ENCODE results near the gene PRCD.

DNA sequence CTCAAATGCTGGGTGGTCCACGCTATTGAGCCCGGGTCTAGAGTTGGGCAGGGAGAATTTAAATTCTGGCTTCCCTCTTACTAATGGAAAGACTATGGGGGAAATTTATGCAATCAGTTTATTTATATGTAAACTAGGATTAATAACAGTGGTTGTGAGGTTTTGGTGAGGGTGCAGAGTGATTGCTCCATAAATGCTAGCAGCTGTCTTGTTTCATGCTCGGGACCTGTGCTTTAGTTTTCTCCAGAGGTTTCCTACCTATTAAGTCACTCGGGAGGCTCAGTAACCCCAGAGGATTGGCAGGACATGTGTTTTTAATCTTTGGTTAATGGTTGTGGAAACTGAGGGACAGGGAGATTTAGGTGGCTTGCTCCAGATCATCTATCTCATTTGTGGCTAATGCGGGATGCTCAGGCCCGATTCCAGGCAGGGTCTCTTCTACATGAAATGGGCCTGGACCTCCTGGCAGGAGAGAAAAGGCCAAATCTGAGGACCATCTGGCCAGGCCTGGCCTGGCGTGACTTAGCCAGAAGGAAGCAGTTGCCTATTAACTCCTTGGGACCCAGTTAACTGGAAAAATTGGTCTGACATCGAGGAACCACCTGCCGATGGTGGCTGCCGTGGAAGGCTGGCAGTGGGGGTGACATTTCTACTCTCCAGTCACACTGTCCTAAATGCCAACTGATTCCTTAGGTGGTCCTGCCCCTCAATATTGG, 2.1 kb downstream of the PRCD start:
- TF ChIP-seq CTCF (IDR thresholded peaks at IDR 0.05; ENCODE audit: poor library complexity, severe bottlenecking) (no peak), POLR2AphosphoS5 (IDR thresholded peaks at IDR 0.05) (no peak)
- TF ChIP-seq, protein P1, sequence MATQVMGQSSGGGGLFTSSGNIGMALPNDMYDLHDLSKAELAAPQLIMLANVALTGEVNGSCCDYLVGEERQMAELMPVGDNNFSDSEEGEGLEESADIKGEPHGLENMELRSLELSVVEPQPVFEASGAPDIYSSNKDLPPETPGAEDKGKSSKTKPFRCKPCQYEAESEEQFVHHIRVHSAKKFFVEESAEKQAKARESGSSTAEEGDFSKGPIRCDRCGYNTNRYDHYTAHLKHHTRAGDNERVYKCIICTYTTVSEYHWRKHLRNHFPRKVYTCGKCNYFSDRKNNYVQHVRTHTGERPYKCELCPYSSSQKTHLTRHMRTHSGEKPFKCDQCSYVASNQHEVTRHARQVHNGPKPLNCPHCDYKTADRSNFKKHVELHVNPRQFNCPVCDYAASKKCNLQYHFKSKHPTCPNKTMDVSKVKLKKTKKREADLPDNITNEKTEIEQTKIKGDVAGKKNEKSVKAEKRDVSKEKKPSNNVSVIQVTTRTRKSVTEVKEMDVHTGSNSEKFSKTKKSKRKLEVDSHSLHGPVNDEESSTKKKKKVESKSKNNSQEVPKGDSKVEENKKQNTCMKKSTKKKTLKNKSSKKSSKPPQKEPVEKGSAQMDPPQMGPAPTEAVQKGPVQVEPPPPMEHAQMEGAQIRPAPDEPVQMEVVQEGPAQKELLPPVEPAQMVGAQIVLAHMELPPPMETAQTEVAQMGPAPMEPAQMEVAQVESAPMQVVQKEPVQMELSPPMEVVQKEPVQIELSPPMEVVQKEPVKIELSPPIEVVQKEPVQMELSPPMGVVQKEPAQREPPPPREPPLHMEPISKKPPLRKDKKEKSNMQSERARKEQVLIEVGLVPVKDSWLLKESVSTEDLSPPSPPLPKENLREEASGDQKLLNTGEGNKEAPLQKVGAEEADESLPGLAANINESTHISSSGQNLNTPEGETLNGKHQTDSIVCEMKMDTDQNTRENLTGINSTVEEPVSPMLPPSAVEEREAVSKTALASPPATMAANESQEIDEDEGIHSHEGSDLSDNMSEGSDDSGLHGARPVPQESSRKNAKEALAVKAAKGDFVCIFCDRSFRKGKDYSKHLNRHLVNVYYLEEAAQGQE (IDR thresholded peaks at IDR 0.05; ENCODE audit: borderline replicate concordance), result no peak
